ENCODE measurements around the gene NFATC3.

DNA sequence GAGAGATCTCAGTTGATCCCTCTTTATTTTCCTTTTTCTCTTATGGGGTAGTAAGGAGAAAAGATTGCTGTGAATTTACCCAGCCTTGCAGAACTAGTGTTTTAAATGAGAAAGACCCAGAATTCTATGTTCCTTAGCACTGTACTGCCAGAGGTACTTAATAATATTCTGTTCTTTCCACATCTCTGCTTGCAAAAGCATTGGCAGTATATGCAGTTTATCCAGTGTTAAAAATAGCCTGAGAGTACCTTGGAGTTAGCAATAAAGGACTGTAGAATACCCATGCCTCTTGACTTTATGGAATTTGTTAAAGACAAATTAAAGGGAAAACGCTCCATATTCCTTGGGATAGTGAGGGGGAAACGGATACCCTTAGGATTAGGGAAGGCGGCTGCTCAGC lies 191.1 kb downstream of the NFATC3 start:
- no peak for TF ChIP-seq POLR2A (IDR thresholded peaks at IDR 0.05)
- TF ChIP-seq, protein P1, sequence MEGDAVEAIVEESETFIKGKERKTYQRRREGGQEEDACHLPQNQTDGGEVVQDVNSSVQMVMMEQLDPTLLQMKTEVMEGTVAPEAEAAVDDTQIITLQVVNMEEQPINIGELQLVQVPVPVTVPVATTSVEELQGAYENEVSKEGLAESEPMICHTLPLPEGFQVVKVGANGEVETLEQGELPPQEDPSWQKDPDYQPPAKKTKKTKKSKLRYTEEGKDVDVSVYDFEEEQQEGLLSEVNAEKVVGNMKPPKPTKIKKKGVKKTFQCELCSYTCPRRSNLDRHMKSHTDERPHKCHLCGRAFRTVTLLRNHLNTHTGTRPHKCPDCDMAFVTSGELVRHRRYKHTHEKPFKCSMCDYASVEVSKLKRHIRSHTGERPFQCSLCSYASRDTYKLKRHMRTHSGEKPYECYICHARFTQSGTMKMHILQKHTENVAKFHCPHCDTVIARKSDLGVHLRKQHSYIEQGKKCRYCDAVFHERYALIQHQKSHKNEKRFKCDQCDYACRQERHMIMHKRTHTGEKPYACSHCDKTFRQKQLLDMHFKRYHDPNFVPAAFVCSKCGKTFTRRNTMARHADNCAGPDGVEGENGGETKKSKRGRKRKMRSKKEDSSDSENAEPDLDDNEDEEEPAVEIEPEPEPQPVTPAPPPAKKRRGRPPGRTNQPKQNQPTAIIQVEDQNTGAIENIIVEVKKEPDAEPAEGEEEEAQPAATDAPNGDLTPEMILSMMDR (IDR thresholded peaks at IDR 0.05): no peak
- TF ChIP-seq EP300 (IDR thresholded peaks at IDR 0.05): no peak

All from sigmoid colon (tissue), 4 donors.